Colon (tissue), 2 donors: Measurements from ENCODE around the gene LCP2.

Experiments used
- FAIRE-seq: peaks from 2 replicates; lab custom pipeline; 2012; peaks lifted over from hg19 to GRCh38; lab: Jason Lieb, UNC
- donor health status: control.
- donor health status: control.

LCP2 gene

DNA sequence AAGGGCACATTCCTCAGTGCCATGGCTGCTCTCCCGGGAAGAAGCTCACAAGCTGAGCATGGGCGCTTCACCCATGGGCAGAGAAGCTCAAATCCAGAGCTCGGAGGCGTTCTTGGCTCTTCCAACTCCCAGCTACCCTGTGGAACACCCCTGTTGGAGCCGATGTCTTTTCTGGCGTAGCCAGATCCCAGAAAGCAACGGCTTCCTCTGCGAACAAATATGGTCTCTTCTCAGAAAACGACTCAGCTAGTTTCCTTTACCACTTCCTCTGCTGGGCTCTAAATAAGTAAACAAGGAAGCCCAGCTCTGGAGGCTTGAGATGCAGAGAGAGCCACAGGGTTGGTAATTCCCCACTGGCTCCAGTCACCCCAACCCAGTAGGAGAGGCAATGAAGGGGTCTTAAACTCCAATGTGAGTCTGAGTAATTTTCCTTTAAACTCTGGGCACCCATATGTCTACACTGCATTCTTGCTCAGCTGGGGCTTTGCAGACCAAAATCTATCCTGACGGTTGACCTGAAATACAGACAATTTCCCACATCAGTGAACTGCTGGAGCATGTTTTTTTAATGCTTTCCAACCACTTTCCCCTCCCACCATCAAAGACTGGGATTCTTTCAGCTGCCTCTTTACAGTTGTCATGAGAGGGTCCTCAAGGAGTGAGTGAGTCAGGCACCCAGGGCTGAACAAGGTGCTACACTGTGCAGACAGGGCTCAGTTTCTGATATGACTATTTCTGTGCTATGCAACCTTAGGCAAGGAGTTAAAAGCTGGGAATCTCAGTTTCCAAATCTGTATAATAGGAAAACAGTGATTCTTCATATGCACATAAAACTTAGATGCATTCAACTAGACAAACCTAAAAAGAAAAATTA, at the start of gene LCP2:
Gene LCP2, minus strand, starts transcription at position 189 of the 874 bp plus-strand sequence. Its CDS starts 166 bp downstream, at position 23.
- FAIRE-seq = no peak

DNA sequence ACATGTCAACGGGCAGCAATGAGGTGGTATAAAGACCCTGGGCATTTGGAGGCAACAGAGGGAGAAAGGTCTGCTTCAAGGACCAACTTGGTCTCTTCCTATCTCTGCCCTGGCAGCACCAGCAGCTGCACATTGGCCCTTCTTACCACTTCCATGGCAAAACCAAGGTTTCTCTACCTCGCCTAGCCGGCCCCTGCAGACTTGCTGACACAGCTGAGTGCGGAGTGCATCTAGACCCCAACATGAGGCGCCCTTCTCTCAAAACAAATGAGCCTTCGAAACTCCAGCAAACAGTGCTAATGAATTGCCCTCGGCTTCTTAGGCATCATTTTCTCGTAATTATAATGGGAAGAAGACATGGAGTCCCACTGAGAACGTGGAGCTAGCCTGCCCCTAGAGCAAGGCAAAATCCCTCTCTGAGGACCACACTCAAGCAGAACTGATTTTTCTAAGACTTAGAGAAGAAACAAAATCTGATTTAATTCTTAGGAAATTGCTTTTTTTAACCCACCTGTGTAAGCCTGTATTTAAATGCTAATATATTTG, 49.5 kb upstream of the LCP2 start:
- no peak for FAIRE-seq

DNA sequence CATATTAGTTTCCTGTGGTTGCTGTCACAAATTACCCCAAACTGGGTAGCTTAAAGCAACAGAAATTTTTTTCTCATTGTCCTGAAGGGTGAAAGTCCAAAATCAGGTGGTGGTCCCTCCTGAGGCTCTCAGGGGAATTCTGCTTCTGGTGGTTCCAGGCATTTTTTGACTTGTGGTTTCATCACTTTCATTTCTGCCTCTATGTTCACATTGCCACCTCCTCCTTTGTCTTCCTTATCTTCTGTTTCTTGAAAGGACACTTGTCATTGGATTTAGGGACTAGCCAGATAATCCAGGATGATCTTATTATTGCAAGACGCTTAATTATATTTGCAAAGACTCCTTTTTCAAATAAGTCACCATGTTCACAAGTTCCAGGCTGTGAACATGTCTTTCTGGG, 48.4 kb upstream of the LCP2 start:
- no peak for FAIRE-seq

DNA sequence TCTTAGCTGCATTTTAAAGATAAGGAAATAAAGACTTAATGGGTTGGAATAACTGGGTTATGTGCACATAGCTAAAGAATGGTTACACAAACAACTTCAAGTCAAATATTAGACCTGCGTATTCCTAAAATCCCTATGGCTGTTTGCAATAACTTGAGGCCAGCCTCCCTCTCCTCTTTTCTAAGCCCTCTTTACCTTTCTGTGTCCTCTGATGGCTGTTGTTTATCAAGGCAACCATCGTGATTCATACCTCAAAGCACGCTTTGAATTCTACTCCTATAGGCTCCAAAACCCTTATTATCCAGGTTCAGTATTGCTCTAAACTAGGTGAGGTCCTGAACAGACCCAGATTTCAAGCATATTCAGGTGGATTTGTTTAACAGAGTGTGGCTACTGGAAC, 45.6 kb upstream of the LCP2 start:
- FAIRE-seq = no peak

DNA sequence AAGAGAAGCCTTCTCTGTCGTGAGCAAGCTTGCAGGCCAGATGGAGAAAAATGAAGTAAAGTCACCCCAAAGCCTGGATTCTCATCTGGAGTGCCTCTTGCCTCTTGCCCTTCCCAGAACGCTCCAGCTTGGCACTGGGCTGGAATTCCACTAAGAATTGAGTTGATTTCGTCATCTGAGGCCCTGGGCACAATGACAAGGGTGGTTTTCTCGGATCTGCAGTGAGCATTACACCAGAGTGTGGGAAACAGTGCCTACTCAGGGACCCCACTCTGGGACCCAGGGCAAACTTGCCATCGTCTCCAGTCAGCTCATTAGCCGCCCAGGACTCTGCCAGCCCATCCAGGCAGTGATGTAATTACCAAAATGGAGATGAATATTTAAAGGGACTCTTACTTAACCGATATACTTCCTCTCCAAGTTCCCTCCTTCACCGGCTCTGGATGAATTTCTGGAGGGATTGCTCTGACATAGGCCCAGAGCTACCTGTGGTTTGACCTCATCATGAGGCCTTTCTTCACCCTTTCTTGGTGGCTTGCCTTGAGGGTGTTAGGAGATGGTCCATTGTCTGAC, 44.7 kb upstream of the LCP2 start:
- no peak for FAIRE-seq

DNA sequence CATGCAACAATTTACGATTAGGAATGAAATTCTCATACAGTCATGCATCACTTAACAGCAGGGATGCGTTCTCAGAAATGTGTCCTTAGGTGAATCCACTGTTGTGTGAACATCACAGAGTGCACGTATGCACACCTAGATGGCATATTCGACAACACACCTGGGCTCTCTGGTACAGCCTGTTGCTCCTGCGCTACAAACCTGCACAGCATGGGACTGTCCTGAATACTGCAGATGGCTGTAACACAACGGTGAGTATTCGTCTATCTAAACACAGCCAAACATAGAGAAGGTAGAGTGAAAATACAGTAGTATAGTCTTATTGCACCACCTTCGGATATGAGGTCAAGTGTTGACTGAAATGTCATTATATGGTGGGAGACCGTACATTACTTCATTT, 44.0 kb upstream of the LCP2 start:
- FAIRE-seq = no peak

DNA sequence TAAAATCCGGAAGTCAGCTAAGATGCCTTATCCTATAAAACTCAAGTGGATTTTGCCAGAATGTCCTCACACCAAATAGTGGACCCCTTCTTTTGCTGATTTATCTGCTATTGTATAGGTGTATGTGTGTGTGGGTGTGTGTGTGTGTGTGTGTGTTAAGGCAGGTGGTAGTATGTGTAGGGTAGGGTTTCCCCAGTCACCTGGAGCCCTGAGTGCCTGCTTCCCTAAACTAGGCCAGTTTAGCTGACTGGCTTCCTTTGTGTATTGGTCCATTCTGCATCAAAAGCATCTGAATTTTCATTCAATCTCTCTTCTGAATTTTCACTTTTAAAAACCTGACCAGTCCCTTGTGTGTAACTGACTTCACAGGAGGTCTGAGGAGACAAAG, 42.2 kb upstream of the LCP2 start:
- FAIRE-seq = no peak

DNA sequence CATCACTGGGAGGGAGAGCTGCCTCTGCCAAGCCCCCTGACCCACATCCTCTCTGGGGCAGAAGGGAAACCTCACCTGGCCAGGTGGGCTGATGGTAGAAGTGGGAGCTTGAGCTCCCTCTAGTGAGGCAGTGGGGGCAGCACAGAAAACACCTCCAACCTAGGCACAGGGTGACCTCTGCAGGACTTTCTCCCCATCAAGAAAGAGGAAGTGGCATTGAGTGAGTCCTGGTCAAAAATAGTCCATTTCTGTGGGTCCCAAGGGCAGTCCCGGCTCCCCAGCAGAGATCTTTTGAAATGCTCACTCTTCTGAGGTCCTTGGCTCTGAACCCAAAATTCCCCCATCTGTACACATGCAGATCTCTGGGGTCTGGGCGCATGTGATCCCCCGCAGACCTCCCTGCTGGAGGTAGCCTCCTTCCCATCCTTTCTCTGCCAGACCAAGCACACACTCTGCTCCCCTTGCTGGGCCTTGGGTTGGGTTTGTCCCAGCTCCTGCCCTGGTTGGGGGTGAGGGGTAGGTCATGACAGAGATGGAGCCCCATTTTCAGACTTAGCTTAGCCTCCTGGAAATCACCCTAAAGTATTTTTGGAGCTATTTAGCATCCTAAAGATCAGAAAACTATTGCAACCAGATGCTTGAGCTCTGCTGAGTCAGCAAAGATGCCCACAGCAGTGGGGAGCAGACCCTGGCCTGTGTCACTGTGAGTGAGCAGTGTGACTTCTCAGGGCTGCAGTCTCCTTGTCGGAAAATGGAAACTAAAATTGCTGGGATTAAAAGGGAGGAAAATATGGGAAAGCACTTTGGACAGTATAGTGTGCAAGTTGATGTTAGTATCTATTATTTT, 41.6 kb upstream of the LCP2 start:
- FAIRE-seq = no peak

DNA sequence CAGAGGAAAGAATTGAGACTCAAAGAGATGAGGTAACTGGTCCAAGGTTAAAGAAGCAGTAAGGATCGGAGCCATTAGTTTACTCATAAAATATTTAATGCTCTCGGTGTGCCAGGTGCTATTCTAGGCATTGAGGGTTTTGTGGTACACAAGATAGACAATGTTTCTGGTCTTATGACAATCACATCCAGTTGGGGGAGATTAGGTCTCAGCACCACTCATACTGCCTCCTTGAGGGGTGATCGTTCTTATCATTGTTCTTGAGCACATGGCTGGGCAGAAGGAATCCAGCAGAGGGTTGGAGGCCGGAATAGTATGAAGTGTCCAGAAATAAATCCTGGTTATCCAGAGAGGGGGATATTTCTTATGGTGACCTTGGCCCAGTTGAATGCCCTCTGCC, 40.7 kb upstream of the LCP2 start:
- FAIRE-seq = no peak

DNA sequence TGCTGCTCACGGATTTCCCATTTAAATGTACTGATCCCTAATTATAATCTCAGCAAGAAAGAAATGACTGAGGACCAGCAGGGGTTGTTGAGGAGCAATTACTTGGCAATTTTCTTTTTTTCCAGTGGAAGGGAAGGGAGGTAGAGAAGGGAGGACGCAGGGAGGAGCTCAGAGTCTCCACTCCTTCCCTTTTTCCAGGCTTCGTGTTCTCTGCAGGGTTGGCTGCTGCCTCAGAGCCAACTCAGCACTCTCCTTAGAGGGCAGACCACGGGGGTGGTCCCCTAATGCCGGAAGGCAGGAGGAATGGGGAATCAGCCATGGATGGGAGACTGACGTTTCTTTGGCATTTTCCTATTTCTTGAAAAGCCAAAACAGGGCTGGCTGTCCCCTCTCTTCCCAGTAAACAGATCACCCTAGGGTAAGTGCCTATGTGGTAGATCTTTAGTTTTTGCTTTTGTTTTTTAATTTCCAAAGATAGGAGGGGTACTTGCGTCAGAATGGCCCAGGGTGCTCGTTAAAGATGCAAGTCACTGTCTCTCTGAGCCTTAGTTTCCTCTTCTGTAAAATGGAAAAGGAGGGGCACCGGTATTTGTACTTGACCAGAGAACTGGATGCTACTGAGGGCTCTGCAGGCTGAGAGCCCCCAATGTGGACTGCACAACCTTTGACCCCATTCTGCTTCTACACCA, 39.6 kb upstream of the LCP2 start:
- no peak for FAIRE-seq

DNA sequence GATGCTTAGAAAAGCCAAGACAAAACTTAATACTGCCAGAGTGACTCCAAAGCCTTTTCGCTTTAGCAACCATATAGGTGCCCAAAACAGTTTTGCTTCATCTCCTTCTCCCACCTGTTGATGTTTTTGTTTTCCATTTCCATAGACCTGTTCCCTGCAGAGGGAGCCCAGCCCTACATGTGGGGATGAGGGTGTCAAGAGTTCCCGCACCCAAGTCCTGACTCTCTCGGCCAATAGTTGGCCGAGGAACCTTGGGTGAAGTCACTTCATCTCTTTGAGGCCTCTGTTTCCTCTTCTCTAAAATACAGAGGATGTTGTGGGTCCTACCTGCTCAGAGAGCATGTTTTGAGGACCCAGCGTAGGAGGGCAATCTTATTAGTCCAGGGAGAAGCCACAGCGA, 38.5 kb upstream of the LCP2 start:
- FAIRE-seq = no peak

DNA sequence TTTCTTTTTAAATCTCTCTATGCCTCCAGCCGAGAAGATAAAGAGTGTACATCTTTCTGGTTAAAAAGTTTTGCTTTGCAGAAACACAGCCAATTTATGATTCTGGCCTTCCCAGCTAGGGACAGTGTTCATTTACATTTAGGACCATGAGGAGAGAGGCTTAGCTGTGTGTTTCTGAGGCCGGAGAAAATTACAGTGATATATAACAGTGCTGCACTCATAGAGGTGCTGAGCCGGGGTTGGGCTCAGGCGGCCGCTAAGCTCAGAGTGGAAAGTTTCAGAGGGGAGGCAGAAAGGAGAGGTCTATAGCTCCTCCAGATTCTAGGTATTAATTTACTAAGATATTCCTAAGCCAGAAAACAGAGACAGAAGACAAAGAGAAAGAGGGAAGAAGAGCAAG, 37.0 kb upstream of the LCP2 start:
- no peak for FAIRE-seq

DNA sequence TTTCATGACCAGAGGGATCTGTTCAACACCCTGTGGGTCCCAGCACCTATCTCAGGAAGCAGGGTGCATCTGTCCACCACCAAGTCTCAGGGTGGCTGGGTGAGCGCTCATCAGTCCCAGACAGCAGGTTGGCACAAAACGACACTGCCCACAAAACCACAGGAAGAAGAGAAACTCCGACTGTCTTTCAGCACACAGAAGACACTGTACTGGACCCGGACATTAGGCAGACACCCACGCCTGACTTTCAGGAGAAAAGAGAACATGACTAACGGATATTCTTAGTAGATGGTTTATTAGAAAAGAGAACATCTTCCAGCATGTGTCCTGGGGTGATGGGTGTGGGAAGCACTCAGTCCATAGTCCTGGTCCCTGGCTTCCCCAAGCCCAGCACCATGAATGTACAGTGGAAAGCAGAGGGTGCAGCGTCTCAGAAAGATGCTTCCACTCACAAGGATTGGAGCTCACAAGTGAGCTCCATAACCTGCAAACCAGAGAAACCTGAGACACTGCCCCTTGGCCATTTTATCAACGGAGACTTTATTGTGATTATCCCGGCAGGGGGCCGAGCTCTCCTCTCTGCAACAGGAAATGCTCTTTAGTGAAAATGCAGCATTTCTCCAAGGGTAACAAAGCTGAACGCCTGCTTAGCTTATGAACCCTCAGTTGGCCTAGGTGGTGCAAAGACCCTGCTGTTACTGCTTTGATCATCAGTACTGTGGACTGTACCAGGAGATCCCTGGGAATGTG, 35.8 kb upstream of the LCP2 start:
- no peak for FAIRE-seq

DNA sequence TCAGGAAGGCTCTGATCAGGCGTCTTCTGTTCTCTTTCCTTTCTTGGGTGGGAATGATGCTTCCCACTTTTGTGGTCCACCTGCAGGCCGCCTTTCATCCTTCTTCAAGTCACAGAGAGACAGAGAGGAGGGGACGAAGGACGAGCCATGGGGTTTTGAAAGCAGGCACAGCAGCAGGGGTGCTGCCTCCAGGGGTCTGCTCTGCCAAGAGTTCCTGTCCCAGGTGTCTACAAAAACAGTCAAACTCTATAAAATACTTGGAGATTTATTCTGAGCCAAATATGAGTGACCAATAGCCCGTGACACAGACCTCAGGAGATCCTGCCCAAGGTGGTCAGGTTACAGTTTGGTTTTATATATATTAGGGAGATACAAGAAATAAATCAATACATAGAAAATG, 34.5 kb upstream of the LCP2 start:
- no peak for FAIRE-seq

DNA sequence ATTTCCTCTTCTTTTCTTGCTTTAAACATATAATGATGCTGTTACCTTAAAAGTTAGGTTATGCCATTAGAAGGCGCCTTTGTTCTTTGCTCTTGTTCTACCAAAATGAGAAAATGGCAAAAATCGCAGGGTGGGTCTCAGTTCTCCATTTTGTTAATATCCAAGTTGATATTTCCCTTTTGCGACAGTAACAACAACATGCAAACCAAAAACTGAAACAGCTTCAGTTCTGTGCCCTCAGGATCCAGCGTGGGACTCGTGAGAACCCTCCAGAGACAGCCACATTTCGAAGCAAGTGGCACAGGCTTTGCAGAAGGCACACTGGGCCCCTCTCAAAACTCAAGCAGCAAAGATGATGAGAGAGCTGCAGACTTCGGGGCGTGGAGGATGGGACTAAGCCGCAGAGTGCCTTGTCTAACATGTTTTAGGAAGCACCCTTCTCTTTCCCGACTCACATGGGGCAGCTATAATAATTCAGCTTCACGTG, 33.0 kb upstream of the LCP2 start:
- no peak for FAIRE-seq

DNA sequence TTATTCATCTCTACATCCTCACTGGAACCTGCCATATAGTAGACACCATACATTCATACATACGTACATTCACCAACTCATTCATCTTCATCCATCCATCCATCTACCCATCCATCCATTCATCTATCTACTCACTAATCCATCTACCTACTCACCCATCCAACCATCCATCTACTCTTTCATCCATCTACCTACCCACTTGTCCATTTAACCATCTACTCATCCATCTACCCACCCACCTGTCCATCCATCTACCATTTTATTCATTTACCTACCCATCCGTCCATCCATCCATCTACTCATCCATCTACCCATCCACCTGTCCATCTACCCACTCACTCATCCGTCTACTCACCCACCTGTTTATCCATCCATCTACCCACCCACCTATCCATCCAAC, 31.9 kb upstream of the LCP2 start:
- no peak for FAIRE-seq

DNA sequence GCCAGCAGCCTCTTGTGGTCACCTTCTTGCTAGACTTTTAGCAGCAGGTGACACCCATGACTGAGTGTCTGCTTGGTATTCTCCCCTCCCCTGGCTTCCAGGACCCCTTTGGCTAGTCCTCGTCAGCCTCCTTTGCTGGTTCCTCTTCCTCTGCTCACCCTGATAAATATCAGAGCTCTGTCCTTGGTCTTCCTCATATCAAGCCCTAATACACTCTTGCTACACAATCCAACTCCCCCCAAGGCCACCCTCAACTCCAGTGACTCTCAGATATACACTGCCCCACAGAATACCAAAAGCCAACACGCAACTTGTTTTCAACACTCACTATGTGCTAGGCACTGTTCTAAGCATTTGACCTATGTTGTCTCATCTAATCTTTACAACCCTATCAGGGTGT, 30.3 kb upstream of the LCP2 start:
- no peak for FAIRE-seq

DNA sequence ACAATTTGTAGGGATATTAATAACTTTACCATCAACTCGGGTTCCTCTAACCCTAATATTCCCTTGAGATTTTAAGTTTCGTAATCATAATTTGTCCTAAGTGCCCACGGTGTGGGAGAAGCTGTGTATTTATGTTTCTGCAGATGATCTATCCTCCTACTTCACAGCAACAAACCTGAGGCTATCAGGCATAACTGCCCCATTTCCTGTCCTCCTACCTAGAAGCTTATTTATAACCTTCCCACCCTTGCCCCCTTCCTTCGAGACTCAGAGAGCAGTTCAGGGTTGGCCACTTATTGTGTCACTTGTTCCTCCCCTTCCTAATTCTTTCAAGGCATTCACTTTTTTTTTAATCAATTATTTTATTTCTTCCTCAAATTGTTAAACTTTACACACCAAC, 29.6 kb upstream of the LCP2 start:
- no peak for FAIRE-seq

DNA sequence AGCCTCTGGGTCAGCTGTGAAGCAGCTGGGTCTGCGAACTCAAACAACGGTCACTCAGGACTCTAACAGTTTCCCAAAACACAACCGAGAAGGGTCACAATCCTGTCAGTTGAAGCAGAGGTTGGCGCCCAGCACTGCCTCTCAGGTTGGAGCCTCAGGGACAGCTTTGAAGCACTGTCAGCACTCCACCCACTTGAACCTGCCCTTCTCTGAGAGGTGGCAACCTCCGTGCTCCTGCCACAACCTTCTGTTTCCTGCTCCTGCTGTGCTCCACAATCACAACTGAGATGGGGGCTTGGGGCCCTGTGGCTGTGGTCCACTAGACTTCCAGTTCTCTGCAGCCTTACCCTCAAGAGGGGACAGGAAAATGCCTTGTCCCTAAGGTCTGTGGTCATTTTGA, 21.7 kb upstream of the LCP2 start:
- no peak for FAIRE-seq

DNA sequence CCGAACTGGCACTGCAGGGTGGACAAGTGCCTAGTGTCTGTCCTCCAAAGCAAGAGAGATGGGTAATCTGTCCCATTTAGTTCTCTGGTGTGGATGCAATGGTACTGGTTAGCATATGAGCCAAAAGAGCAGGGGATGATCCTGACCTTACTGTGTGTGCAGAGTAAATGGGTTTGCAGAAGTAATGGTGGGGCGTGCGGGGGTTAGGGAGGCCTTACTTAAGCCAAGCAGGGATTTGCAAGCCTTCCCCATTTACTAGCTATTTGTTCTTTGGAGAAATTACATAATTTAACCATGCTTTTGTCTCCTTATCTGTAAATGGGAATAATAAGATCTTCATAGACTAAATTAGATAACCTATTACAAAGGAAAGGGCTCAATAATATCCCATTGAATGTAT, 19.9 kb upstream of the LCP2 start:
- FAIRE-seq = no peak

DNA sequence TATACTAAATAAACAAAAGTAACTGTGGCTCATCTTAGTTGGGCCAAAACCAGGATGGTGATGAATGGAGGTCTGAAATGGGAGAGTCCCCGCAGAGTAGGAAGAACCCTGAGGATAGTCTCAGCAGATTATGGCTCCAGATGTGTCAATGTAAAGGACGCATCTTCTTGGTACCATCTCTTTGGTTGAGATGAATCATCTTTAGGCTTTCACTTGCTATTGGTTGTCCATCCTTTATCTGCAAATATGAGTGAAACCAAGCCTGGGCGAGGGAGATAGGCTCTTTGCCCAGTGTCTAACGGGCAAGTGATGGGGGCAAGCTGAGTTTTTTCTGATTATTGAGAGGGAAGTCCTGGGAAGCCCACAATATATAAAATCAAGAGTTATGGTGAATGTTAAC, 19.4 kb upstream of the LCP2 start:
- FAIRE-seq = no peak
